Body of pancreas (tissue), 4 donors: Measurements from ENCODE around the gene HOXB5. TPM values are rescaled to one million over a fixed set of nuclear protein-coding genes. Genes with fewer than 3 reads are reported as not detected.

Experiments
- ATAC-seq: fragments of 150-250 bp; one replicate; pipeline ENCODE4 v1.9.1; 2016
- DNase-seq, 4 donors: peaks; one replicate each; pipeline ENCODE4 v3.0.0-alpha.2; 2019
- H3K27ac ChIP-seq, 4 donors: fragments of 200-600 bp; sonication (generic); 1 replicate in 3 of 4; 2 replicates in 1 of 4; pipeline versions ENCODE4 v1.5.1 to v1.6.1; 2016 to 2019; ENCODE audit warnings: mild to moderate bottlenecking in 1 of 4, mixed read lengths in 1 of 4, moderate library complexity in 1 of 4
- H3K27me3 ChIP-seq, 2 donors: fragments of 200-600 bp; sonication (generic); one replicate each; pipeline ENCODE4 v1.6.0; 2016; ENCODE audit warnings: mild to moderate bottlenecking in 1 of 2
- H3K36me3 ChIP-seq, 2 donors: fragments of 200-600 bp; sonication (generic); replicated peaks in 1 of 2; 2 replicates each; pipeline ENCODE4 v1.5.1; 2016; ENCODE audit warnings: low read depth in 2 of 2; ENCODE audit not compliant: insufficient read depth in 1 of 2
- H3K4me1 ChIP-seq: fragments of 200-600 bp; sonication (generic); one replicate; pipeline ENCODE4 v1.6.0; 2016
- H3K4me3 ChIP-seq, 2 donors: fragments of 200-600 bp; sonication (generic); 1 replicate in 1 of 2; 2 replicates in 1 of 2; pipeline ENCODE4 v1.5.1; 2016 to 2019
- H3K9me3 ChIP-seq, 3 donors: fragments of 200-600 bp; sonication (generic); 1 replicate in 2 of 3; 2 replicates in 1 of 3; pipeline ENCODE4 v1.5.1; 2016
- POLR2A ChIP-seq, 3 donors: fragments of 450-650 bp; IDR thresholded peaks; one replicate each; pipeline ENCODE4 v1.6.1; 2016; ENCODE audit warnings: antibody characterized with exemption in 3 of 3, mild to moderate bottlenecking in 2 of 3
- WGBS, 2 donors: methylation state at CpG; one replicate each; pipeline ENCODE4 v1.1.5; 2017; 5-methylcytosine and 5-hydroxymethylcytosine counted together
- intact Hi-C: fragments of 100-400 bp; cut with DNase I; formaldehyde crosslinking; loops from one replicate; pipeline ENCODE4 v1.15.1; 2023
- total RNA-seq, 2 donors: library from RNA; depleted of rRNA; stranded (reverse); fragments of >200 nt; gene quantifications; one replicate each; pipeline ENCODE4 v1.1.0, GENCODE V29; 2016
- TF ChIP-seq, protein P1 (sequence below), 7 experiments: fragments of 450-650 bp in 4 of 7; fragments of 200-600 bp in 3 of 7; sonication (generic) in 3 of 7; IDR thresholded peaks; one replicate each; pipeline ENCODE4 v1.5.1; 2016 to 2019; ENCODE audit warnings: antibody characterized with exemption in 7 of 7

HOXB5 gene
- total RNA-seq, 2 donors from 2014 or later, result 0.99 TPM; not detected in 1

DNA sequence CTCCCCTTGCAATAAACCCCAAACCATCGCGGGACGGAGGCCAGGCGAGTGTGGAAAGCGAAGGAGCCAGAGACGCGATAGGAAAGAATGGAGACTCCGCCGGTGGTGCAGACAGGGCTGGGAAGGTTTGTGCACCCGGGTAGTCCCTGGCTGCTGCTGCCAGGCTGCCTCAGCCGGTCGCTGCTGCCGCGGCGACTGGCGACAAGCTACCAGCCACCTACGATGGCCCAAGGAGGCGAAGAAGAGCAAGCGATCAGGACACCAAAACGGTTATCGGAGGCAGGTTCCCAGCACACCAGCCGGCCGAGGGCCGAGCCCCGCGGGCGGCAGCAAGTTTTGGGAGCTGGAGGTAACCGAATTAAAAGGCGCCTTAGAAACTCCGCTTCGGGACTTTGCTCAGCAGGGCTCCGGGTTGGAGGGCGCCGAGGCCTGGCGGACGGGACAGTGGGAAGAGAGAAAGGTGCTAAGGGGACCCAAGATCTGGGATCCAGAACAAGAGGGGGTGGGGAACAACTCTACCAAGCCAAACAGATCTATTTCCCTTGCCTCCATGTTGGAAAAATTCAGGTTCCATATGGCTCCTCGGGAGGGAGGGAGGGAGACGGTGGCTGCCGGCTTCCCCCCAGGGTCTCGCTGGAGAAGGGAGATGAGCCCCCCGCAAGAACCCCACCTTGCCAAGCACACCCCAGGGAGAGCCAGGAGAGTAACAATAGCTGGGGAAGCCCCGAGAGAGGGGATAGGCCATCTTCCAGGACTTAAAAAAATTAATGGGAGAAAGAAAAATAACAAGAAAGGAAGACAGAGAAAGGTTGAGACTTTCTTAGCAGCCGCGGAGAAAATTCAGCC lies 38.9 kb downstream of the HOXB5 start:
- Histone ChIP-seq H3K27ac (peak overlapping the region in 2 of 4 donors; percentile 41 to 55), H3K4me1 (peaks cover 29% of the 10 kb centered on the region), H3K9me3 (no peaks in the 10 kb centered on the region), H3K4me3 (peak overlapping the region in 1 of 2 donors; percentile 8), H3K36me3 (no peaks in the 10 kb centered on the region), H3K27me3 (peaks cover 0 to 34% of the 10 kb centered on the region in 2 donors)
- intact Hi-C loops, result no loop called here
- ATAC-seq, result peak; percentile 20
- 22 to 36% methylated on average over 31 to 44 of the region's 44 CpGs for WGBS, 2 donors
- TF ChIP-seq, protein P1, sequence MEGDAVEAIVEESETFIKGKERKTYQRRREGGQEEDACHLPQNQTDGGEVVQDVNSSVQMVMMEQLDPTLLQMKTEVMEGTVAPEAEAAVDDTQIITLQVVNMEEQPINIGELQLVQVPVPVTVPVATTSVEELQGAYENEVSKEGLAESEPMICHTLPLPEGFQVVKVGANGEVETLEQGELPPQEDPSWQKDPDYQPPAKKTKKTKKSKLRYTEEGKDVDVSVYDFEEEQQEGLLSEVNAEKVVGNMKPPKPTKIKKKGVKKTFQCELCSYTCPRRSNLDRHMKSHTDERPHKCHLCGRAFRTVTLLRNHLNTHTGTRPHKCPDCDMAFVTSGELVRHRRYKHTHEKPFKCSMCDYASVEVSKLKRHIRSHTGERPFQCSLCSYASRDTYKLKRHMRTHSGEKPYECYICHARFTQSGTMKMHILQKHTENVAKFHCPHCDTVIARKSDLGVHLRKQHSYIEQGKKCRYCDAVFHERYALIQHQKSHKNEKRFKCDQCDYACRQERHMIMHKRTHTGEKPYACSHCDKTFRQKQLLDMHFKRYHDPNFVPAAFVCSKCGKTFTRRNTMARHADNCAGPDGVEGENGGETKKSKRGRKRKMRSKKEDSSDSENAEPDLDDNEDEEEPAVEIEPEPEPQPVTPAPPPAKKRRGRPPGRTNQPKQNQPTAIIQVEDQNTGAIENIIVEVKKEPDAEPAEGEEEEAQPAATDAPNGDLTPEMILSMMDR (IDR thresholded peaks at IDR 0.05), result no peak
- TF ChIP-seq POLR2A (IDR thresholded peaks at IDR 0.05), result no peak
- DNase-seq, result no peak

DNA sequence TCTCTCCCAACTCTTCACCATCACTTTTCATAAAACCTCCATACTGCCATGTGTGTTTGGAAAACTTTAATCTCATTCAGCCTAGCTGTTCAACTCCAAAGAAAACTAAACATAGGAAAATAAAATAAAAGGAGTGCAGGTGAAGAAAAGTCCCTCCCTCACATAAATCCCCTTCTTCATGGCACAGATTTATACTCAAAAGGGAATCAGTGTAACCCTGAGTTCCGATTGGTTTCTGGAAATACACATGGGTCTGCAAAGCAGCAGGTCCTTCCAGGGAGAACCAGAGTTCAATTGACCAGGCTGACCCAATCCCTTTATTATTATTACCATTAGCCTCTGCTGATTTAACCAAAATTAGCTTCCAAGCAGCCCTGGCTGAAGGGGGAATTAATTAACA lies 39.8 kb downstream of the HOXB5 start:
- H3K27me3 ChIP-seq, result peaks cover 0 to 34% of the 10 kb centered on the region in 2 donors
- ATAC-seq (no peak), DNase-seq (no peak)
- H3K9me3 ChIP-seq, result no peaks in the 10 kb centered on the region
- no peak overlapping the region for H3K27ac ChIP-seq
- TF ChIP-seq POLR2A (IDR thresholded peaks at IDR 0.05), result no peak
- TF ChIP-seq, protein P1 (IDR thresholded peaks at IDR 0.05), result no peak
- H3K4me1 ChIP-seq, result peaks cover 29% of the 10 kb centered on the region
- WGBS, 2 donors, result 61 to 80% methylated on average over 1 of the region's 1 CpG
- intact Hi-C loops, result no loop called here
- H3K4me3 ChIP-seq, result no peak overlapping the region
- H3K36me3 ChIP-seq, result no peaks in the 10 kb centered on the region

DNA sequence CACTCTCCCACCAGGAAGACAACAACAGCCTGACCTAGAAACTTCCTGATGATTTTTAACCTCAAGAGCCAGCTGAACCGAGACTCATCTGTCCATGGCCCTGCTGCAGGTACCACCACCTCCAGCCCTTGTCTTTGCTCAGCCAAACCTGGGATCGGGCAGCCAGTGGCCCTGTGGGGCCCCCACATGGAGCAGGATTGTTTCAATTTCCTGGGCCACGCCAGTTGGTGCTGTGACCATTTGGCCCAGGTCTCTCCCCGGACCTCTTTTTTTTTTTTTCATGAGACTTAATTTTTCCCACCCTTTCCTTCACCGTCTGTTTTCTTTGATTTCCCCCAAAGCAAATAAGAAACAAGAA lies 40.4 kb downstream of the HOXB5 start:
- Histone ChIP-seq H3K4me1 (peaks cover 29% of the 10 kb centered on the region), H3K27me3 (peaks cover 0 to 33% of the 10 kb centered on the region in 2 donors), H3K4me3 (no peak overlapping the region), H3K27ac (peak overlapping the region in 1 of 4 donors; percentile 32), H3K36me3 (no peaks in the 10 kb centered on the region), H3K9me3 (no peaks in the 10 kb centered on the region)
- no peak for TF ChIP-seq POLR2A (IDR thresholded peaks at IDR 0.05)
- TF ChIP-seq, protein P1 (IDR thresholded peaks at IDR 0.05), result no peak
- no peak for DNase-seq
- no peak for ATAC-seq
- intact Hi-C loops, result no loop called here
- 55 to 60% methylated on average over 5 of the region's 5 CpGs for WGBS, 2 donors

DNA sequence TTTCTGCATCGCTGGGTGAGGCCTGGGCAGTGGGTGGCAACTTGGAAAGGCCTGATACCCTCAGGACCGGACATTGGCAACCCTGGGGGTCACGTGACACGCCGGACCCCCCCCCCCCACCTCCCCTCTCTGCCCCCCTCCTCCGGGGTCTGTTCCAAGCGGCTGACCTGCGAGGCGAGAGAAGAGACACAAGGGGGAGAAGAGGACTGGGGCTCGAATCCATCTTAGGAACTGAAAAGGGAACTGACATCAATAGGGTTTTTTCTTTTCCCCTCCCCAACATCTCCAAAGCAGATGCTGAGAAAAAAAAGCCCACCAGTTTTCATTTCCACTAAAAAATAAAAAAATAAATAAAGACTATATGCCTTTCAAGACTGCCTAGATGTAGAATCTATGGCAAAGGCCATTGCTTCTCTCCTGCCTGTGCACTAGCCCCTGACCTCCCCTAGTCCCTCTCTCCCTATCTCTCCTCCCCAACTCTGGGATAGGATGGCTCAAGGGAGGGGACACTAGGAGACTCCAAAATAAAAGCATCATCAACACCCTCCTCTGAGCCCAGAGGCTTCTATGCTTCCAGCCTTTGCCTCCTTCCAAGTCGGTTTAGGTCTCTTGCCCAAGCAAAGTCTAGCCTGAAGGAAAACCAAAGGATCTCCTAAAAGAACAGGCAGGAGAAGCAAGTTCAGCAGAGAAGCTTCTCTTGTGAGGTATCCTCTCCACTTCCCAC lies 41.0 kb downstream of the HOXB5 start:
- no peak for DNase-seq
- 22 to 35% methylated on average over 11 of the region's 11 CpGs for WGBS, 2 donors

More for the DNA sequence above, 41.0 kb downstream of the HOXB5 start:
- TF ChIP-seq, protein P1 (IDR thresholded peaks at IDR 0.05), result no peak
- peak in 2 of 3 donors; percentile 24 to 35 for TF ChIP-seq POLR2A (IDR thresholded peaks at IDR 0.05)
- intact Hi-C loops, result no loop called here
- H3K4me3 ChIP-seq, result no peak overlapping the region
- H3K27me3 ChIP-seq, result peaks cover 0 to 28% of the 10 kb centered on the region in 2 donors
- no peaks in the 10 kb centered on the region for H3K36me3 ChIP-seq
- H3K4me1 ChIP-seq, result peaks cover 29% of the 10 kb centered on the region
- peak overlapping the region in 1 of 4 donors; percentile 40 for H3K27ac ChIP-seq
- ATAC-seq, result peak; percentile 16
- no peaks in the 10 kb centered on the region for H3K9me3 ChIP-seq
